ENCODE measurements around the gene BCAM. TPM values are rescaled to one million over a fixed set of nuclear protein-coding genes. Genes with fewer than 3 reads are reported as not detected.

The BCAM gene
- total RNA-seq, 4 donors from 2014 or later = 83.5 to 139 (median 90.9) TPM

GRCh38 chr19:44818466-44819031 is 9.6 kb downstream of the BCAM start:
- Histone ChIP-seq H3K27ac (peak overlapping the region in 1 of 4 donors; percentile 17), H3K4me1 (peaks cover 0 to 14% (median 5%) of the 10 kb centered on the region in 4 donors), H3K9me3 (no peaks in the 10 kb centered on the region), H3K4me3 (no peak overlapping the region), H3K27me3 (no peaks in the 10 kb centered on the region), H3K36me3 (peaks cover 0 to 52% (median 0%) of the 10 kb centered on the region in 3 donors)
- no peak for TF ChIP-seq POLR2A (IDR thresholded peaks at IDR 0.05)
- TF ChIP-seq CTCF (IDR thresholded peaks at IDR 0.05) = no peak
- TF ChIP-seq EP300 (IDR thresholded peaks at IDR 0.05) = no peak
- WGBS, 2 donors = 78 to 83% methylated on average over 20 of the region's 20 CpGs
- no peak for DNase-seq (ENCODE audit: low spot score in 2 of 2)

GRCh38 chr19:44819246-44819832 is 10.4 kb downstream of the BCAM start:
- H3K27ac ChIP-seq = no peak overlapping the region
- H3K4me3 ChIP-seq = no peak overlapping the region
- H3K27me3 ChIP-seq = no peaks in the 10 kb centered on the region
- TF ChIP-seq CTCF (IDR thresholded peaks at IDR 0.05) (no peak), EP300 (IDR thresholded peaks at IDR 0.05) (no peak), POLR2A (IDR thresholded peaks at IDR 0.05) (no peak)
- H3K4me1 ChIP-seq = peaks cover 0 to 14% (median 5%) of the 10 kb centered on the region in 4 donors
- H3K9me3 ChIP-seq = no peaks in the 10 kb centered on the region
- DNase-seq (ENCODE audit: low spot score in 2 of 2) = no peak
- peaks cover 0 to 44% (median 0%) of the 10 kb centered on the region in 3 donors for H3K36me3 ChIP-seq
- 81 to 84% methylated on average over 28 of the region's 28 CpGs for whole genome bisulfite sequencing, 2 donors

GRCh38 chr19:44820648-44821609 is 12.0 kb downstream of the BCAM start:
- TF ChIP-seq CTCF (IDR thresholded peaks at IDR 0.05) = no peak
- TF ChIP-seq POLR2A (IDR thresholded peaks at IDR 0.05) = no peak
- TF ChIP-seq EP300 (IDR thresholded peaks at IDR 0.05) = no peak
- peak in 1 of 2 donors; percentile 24 for DNase-seq (ENCODE audit: low spot score in 2 of 2)
- H3K4me3 ChIP-seq = no peak overlapping the region
- no peaks in the 10 kb centered on the region for H3K9me3 ChIP-seq
- no peaks in the 10 kb centered on the region for H3K27me3 ChIP-seq
- peak overlapping the region in 1 of 4 donors; percentile 62 for H3K27ac ChIP-seq
- 37 to 46% methylated on average over 31 to 34 of the region's 35 CpGs for WGBS, 2 donors
- H3K4me1 ChIP-seq = peaks cover 0 to 14% (median 5%) of the 10 kb centered on the region in 4 donors
- peaks cover 0 to 28% (median 0%) of the 10 kb centered on the region in 3 donors for H3K36me3 ChIP-seq

DNA sequence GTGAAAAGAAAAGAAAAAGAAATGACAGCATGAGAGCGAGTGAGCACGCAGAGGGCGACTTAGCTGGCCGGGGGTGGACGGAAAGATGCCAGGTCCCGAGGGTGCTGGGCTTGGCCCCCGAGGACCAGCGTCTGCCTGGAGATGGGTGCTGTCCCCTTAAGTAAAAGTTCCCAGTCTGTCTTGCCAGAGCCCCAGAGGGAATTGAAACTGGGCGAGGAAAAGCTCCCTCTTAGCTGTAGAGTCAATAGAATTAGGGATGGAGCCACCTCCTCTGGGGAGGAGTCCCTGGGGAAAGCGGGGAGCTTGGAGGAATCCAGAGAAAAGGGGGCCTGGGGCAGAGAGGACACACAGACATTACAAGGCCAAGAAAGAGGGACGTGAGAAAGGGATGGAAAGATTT is 13.3 kb downstream of the BCAM start:
- Histone ChIP-seq H3K9me3 (no peaks in the 10 kb centered on the region), H3K4me1 (peaks cover 0 to 14% (median 5%) of the 10 kb centered on the region in 4 donors), H3K4me3 (no peak overlapping the region), H3K27ac (peak overlapping the region in 1 of 4 donors; percentile 36), H3K36me3 (peaks cover 0 to 27% (median 0%) of the 10 kb centered on the region in 3 donors), H3K27me3 (no peaks in the 10 kb centered on the region)
- 61 to 65% methylated on average over 11 of the region's 11 CpGs for WGBS, 2 donors
- no peak for DNase-seq (ENCODE audit: low spot score in 2 of 2)
- TF ChIP-seq EP300 (IDR thresholded peaks at IDR 0.05) = no peak
- TF ChIP-seq CTCF (IDR thresholded peaks at IDR 0.05) = no peak
- TF ChIP-seq POLR2A (IDR thresholded peaks at IDR 0.05) = no peak
